Measurements from ENCODE around the gene SCNN1B.

SCNN1B gene

GRCh38 chr16:23373436-23374219, 71.5 kb downstream of the SCNN1B start:
- H3K4me3 ChIP-seq (ENCODE audit: low read depth, low read length) = no peak overlapping the region
- no peaks in the 10 kb centered on the region for H3K9me3 ChIP-seq (ENCODE audit: control insufficient read depth, low read length)
- no peaks in the 10 kb centered on the region for H3K79me2 ChIP-seq
- H3K36me3 ChIP-seq (ENCODE audit: control insufficient read depth, insufficient read depth, low read length) = no peaks in the 10 kb centered on the region
- H3K4me2 ChIP-seq (ENCODE audit: low read length) = no peak overlapping the region
- H3K27me3 ChIP-seq (ENCODE audit: control insufficient read depth, insufficient read depth, low read length) = no peaks in the 10 kb centered on the region
- H3K4me1 ChIP-seq = no peaks in the 10 kb centered on the region
- TF ChIP-seq CTCF (IDR thresholded peaks at IDR 0.05) = no peak
- no peak overlapping the region for H2AFZ ChIP-seq
- H3K9ac ChIP-seq = no peak overlapping the region
- no peak overlapping the region for H3K27ac ChIP-seq

- Histone ChIP-seq H3K27ac (no peak overlapping the region), H3K4me2 (ENCODE audit: low read length) (no peak overlapping the region), H3K4me1 (no peaks in the 10 kb centered on the region), H3K9ac (no peak overlapping the region), H3K79me2 (no peaks in the 10 kb centered on the region), H3K4me3 (ENCODE audit: low read depth, low read length) (no peak overlapping the region), H2AFZ (no peak overlapping the region), H3K9me3 (ENCODE audit: control insufficient read depth, low read length) (no peaks in the 10 kb centered on the region), H3K36me3 (ENCODE audit: control insufficient read depth, insufficient read depth, low read length) (no peaks in the 10 kb centered on the region), H3K27me3 (ENCODE audit: control insufficient read depth, insufficient read depth, low read length) (no peaks in the 10 kb centered on the region)
- TF ChIP-seq CTCF (IDR thresholded peaks at IDR 0.05) = no peak
Observed at GRCh38 chr16:23374721-23375510, 72.8 kb downstream of the SCNN1B start.

DNA sequence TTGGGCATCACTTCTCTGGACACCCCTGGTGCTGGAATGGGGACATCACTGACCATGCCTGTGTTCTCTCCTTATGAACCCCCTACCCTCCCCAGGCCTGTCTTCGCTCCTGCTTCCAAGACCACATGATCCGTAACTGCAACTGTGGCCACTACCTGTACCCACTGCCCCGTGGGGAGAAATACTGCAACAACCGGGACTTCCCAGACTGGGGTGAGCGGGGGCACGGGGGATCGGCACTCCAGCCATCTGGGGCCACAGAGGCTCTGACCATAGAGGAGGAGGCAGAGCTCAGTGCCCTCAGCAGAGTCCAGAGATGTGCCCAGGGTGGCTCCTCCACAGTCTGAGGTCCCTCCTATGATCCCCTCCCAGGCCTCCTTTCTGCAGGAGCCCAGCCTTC, 73.5 kb downstream of the SCNN1B start:
- no peak overlapping the region for H3K27ac ChIP-seq
- no peaks in the 10 kb centered on the region for H3K9me3 ChIP-seq (ENCODE audit: control insufficient read depth, low read length)
- no peaks in the 10 kb centered on the region for H3K79me2 ChIP-seq
- no peak overlapping the region for H2AFZ ChIP-seq
- TF ChIP-seq CTCF (IDR thresholded peaks at IDR 0.05) = no peak
- no peaks in the 10 kb centered on the region for H3K27me3 ChIP-seq (ENCODE audit: control insufficient read depth, insufficient read depth, low read length)
- H3K9ac ChIP-seq = no peak overlapping the region
- no peaks in the 10 kb centered on the region for H3K4me1 ChIP-seq
- H3K4me3 ChIP-seq (ENCODE audit: low read depth, low read length) = no peak overlapping the region
- H3K4me2 ChIP-seq (ENCODE audit: low read length) = no peak overlapping the region
- no peaks in the 10 kb centered on the region for H3K36me3 ChIP-seq (ENCODE audit: control insufficient read depth, insufficient read depth, low read length)

GRCh38 chr16:23377071-23377931, 75.2 kb downstream of the SCNN1B start:
- Histone ChIP-seq H3K27ac (no peak overlapping the region), H3K4me2 (ENCODE audit: low read length) (no peak overlapping the region), H3K27me3 (ENCODE audit: control insufficient read depth, insufficient read depth, low read length) (no peaks in the 10 kb centered on the region), H3K36me3 (ENCODE audit: control insufficient read depth, insufficient read depth, low read length) (no peaks in the 10 kb centered on the region), H3K4me3 (ENCODE audit: low read depth, low read length) (no peak overlapping the region), H3K79me2 (no peaks in the 10 kb centered on the region), H3K9me3 (ENCODE audit: control insufficient read depth, low read length) (no peaks in the 10 kb centered on the region), H3K4me1 (peaks cover 3% of the 10 kb centered on the region), H3K9ac (no peak overlapping the region), H2AFZ (no peak overlapping the region)
- TF ChIP-seq CTCF (IDR thresholded peaks at IDR 0.05) = no peak
